ENCODE measurements around the gene TRABD2B.

DNA sequence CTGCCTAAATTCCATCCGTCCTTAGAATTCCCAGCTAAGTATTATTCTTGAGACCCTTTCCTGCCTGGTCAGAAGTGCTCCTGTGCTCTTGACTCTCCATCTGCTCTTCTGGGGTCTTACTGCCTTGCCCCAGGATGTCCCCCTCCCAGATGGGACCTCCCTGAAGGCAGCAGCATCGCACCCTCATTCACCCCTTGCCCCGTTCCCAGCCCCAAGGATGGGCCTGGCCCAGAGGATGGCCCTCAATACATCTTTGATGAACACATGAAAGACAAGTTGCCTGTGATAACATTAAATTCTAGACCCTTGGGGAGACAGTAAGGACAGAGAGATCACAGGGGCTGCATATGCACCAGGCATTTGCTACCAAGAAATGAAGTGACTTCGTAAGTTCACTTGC lies 167.2 kb downstream of the TRABD2B start:
- TF ChIP-seq EP300 (IDR thresholded peaks at IDR 0.05; ENCODE audit: borderline replicate concordance) (no peak), ZBTB7A (IDR thresholded peaks at IDR 0.05; ENCODE audit: low read depth) (no peak), NFIC (IDR thresholded peaks at IDR 0.05) (no peak), TCF12 (IDR thresholded peaks at IDR 0.05; ENCODE audit: low read depth) (no peak), CREB1 (IDR thresholded peaks at IDR 0.05; ENCODE audit: low read depth) (no peak), CEBPB (IDR thresholded peaks at IDR 0.05) (no peak), TAF1 (IDR thresholded peaks at IDR 0.05; ENCODE audit: low read depth) (no peak)
- TF ChIP-seq, protein P1, sequence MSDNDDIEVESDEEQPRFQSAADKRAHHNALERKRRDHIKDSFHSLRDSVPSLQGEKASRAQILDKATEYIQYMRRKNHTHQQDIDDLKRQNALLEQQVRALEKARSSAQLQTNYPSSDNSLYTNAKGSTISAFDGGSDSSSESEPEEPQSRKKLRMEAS (IDR thresholded peaks at IDR 0.05), result no peak
